Subcutaneous abdominal adipose tissue (tissue), 5 donors: Measurements from ENCODE around the gene INHBE.
"Not testable (repeated sequence)": the region's sequence is repeated elsewhere in the genome, so short reads cannot be mapped to it uniquely, and the experiment has no call there.

Experiments
- H3K27ac ChIP-seq: one replicate; pipeline ENCODE4 v1.7.0; 2013; ENCODE audit warnings: low read depth, mild to moderate bottlenecking, inconsistent platforms, low read length, moderate library complexity
- H3K27me3 ChIP-seq, 5 donors: one replicate each; pipeline ENCODE4 v1.7.0; 2013; ENCODE audit warnings: low read length in 5 of 5, inconsistent platforms in 1 of 5; ENCODE audit not compliant: control insufficient read depth in 5 of 5, insufficient read depth in 4 of 5
- H3K36me3 ChIP-seq, 5 donors: one replicate each; pipeline ENCODE4 v1.7.0; 2013; ENCODE audit warnings: low read length in 5 of 5; ENCODE audit not compliant: control insufficient read depth in 5 of 5, insufficient read depth in 5 of 5
- H3K4me1 ChIP-seq, 5 donors: one replicate each; pipeline ENCODE4 v1.7.0; 2013; ENCODE audit warnings: low read length in 5 of 5, mild to moderate bottlenecking in 3 of 5, moderate library complexity in 1 of 5; ENCODE audit not compliant: control insufficient read depth in 5 of 5, insufficient read depth in 5 of 5
- H3K4me3 ChIP-seq, 5 donors: one replicate each; pipeline ENCODE4 v1.7.0; 2013; ENCODE audit warnings: low read length in 5 of 5, low read depth in 1 of 5
- H3K9ac ChIP-seq, 5 donors: one replicate each; pipeline ENCODE4 v1.7.0; 2013; ENCODE audit warnings: low read length in 5 of 5, mild to moderate bottlenecking in 4 of 5, moderate library complexity in 3 of 5
- H3K9me3 ChIP-seq, 5 donors: one replicate each; pipeline ENCODE4 v1.7.0; 2013; ENCODE audit warnings: low read length in 5 of 5; ENCODE audit not compliant: control insufficient read depth in 5 of 5
- donor health status: healthy.
- donor health status: healthy.
- donor health status: healthy.
- donor health status: healthy.
- donor health status: healthy.

INHBE gene, protein sequence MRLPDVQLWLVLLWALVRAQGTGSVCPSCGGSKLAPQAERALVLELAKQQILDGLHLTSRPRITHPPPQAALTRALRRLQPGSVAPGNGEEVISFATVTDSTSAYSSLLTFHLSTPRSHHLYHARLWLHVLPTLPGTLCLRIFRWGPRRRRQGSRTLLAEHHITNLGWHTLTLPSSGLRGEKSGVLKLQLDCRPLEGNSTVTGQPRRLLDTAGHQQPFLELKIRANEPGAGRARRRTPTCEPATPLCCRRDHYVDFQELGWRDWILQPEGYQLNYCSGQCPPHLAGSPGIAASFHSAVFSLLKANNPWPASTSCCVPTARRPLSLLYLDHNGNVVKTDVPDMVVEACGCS

DNA sequence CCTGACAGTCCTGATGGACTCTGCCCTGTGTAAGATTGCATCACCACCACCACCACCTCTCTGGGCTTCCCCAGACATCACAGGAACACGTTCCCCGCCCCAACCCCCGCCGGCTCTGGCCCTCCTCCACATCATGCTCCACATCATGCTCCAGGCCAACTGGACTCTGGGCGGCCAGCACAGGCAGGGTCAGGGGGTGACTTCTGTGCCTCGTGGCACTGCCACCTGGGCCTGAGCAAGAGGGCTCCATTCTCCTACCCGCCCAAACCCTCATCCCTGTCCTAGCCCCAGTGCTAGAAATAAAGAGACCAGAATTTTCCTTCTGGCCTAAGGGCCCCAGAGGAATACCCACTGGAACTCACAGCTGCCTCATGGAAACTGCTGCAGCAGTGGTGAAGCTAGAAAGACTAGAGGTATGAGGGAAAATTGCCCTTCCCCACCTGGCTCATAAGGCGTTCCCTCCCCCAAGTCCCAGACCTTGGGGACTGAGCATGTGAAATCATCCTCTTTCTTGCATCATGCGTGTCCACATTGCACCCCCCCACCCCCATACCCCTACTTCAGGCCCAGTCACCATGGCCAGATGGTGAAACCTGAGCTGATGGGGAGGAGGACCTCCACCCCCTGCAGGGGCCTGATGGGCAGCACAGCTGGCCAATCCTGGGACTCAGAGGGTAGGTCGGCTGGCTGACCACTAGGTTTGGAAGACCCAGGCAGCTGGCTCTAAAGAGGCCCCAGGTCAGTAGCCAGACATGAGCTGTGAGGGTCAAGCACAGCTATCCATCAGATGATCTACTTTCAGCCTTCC lies at the start of gene INHBE:
INHBE (plus strand) TSS at position 742 of the 808 bp plus-strand sequence. CDS start 230 bp downstream, outside the sequence.
- Histone ChIP-seq H3K27ac (no peak within 1 kb of the TSS), H3K4me3 (no peak within 1 kb of the TSS), H3K4me1 (peaks cover 5 to 17% (median 11%) of the 10 kb centered on the region in 5 donors), H3K9me3 (no peaks in the 10 kb centered on the region), H3K36me3 (no peaks in the 10 kb centered on the region), H3K27me3 (peaks cover 0 to 18% (median 6%) of the 10 kb centered on the region in 5 donors), H3K9ac (no peak within 1 kb of the TSS)

DNA sequence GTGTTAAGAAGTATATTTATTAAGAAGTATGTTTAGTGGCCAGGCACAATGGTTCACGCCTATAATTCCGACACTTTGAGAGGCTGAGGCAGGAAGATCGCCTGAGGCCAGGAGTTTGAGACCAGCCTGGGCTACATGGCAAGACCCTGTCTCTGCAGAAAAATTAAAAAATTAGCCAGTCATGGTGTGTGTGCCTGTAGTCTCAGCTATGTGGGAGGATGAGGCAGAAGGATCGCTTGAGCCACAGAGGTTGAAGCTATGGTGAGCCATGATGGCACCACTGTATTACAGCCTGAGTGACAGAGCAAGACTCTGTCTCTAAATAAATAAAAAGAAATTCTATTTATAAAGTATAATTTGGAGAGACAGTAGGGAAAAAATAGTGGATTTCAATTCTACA lies 44.6 kb upstream of the INHBE start:
- Histone ChIP-seq H3K9ac (no peak overlapping the region), H3K4me1 (no peaks in the 10 kb centered on the region), H3K36me3 (no peaks in the 10 kb centered on the region), H3K9me3 (no peaks in the 10 kb centered on the region), H3K27me3 (no peaks in the 10 kb centered on the region), H3K27ac (no peak overlapping the region), H3K4me3 (no peak overlapping the region)

DNA sequence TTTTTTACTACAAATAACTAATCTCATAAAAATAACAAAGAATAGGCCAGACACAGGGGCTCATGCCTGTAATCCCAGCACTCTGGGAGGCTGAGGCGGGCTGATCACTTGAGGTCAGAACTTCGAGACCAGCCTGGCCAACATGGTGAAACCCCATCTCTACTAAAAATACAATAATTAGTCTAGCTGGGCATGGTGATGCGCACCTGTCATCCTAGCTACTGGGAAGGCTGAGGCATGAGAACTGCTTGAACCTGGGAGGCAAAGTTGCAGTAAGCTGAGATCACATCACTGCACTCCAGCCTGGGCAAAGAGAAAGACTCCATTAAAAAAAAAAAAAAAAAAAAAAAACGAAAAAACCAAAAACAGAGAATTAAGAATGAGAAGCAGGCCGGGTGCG lies 40.9 kb upstream of the INHBE start:
- not testable (repeated sequence) for H3K4me1 ChIP-seq

DNA sequence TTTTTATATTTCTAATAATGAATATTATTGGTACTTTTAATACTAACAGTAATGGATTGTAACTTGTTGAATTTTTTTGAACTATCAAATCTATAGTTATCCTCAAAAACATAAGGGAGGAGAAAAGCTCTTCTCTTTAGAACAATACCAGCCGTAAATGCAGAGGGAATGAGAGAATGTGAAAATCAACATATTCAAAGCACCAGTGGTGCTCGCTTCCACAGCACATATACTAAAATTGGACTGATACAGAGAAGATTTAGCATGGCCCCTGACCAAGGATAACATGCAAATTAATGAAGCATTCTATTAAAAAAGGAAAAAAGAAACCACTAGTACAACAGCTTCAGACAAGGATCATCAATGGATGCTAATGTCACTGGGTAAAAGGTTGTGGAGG lies 40.0 kb upstream of the INHBE start:
- Histone ChIP-seq H3K4me1 (peaks cover 0 to 7% (median 5%) of the 10 kb centered on the region in 5 donors), H3K9ac (no peak overlapping the region), H3K36me3 (no peaks in the 10 kb centered on the region), H3K9me3 (no peaks in the 10 kb centered on the region), H3K27me3 (no peaks in the 10 kb centered on the region), H3K4me3 (no peak overlapping the region), H3K27ac (no peak overlapping the region)

More for the DNA sequence above, 40.9 kb upstream of the INHBE start:
- H3K9ac ChIP-seq, H3K36me3 ChIP-seq, H3K9me3 ChIP-seq, H3K4me3 ChIP-seq, H3K27ac ChIP-seq, H3K27me3 ChIP-seq: not testable (repeated sequence)

DNA sequence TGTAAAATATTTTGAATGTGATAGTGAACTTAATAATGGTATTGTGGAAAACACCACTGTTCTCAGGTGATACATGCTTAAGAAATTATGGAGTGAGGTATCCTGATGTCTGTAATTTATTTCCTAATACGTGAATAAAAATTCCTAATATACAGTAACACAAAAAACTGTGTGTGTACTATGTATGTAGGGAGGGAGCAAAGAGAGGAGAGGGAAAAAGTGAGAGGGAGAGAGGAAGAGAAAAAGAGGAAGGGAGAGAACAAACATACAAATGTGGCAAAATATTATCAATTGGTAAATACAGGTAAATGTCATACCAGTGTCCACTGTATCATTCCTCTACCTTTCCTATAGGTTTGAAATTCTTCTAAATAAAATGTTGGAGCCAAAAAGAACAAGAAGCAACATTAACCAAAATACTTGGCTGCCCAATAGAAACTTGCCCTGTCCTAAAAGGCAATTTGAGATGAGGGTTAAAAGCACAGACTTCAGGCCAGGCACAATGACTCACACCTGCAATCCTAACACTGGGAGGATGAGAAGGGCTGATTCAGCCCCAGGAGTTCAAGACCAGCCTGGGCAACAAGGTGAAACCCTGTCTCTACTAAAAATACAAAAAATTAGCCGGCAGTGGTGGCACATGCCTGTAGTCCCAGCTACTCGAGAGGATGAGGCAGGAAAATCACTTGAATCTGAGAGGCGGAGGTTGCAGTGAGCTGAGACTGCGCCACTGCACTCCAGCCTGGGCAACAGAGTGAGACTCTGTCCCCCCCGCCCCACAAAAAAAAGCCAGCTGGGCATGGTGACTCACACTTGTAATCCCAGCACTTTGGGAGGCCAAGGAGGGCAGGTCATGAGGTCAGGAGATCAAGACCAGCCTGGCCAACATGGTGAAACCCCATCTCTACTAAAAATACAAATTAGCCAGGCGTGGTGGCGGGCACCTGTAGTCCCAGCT lies 38.8 kb upstream of the INHBE start:
- H3K9me3 ChIP-seq = no peaks in the 10 kb centered on the region
- peak overlapping the region in 1 of 5 donors; percentile 16 for H3K9ac ChIP-seq
- H3K36me3 ChIP-seq = no peaks in the 10 kb centered on the region
- peaks cover 0 to 7% (median 5%) of the 10 kb centered on the region in 5 donors for H3K4me1 ChIP-seq
- H3K27ac ChIP-seq = no peak overlapping the region
- no peaks in the 10 kb centered on the region for H3K27me3 ChIP-seq
- no peak overlapping the region for H3K4me3 ChIP-seq

DNA sequence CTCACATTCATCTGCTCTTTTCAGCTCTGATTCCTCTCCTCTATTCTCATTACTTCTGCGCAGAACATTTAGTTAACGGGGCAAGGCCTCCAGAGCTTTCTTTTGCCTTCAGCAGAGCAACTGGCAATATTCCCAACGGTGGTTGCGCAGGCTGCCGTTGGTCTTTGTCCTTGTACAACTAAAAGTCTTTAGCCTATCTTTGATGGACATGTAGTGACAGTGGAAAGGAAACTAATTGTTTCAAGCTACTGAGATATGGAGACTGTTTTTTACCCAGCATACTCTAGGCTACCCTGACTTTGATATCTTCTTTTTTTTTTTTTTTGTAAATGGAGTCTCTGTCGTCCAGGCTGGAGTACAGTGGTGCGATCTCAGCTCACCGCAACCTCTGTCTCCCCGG lies 36.9 kb upstream of the INHBE start:
- H3K27ac ChIP-seq = no peak overlapping the region
- peaks cover 0 to 7% (median 5%) of the 10 kb centered on the region in 5 donors for H3K4me1 ChIP-seq
- H3K4me3 ChIP-seq = no peak overlapping the region
- no peak overlapping the region for H3K9ac ChIP-seq
- H3K9me3 ChIP-seq = no peaks in the 10 kb centered on the region
- H3K27me3 ChIP-seq = no peaks in the 10 kb centered on the region
- H3K36me3 ChIP-seq = peaks cover 0 to 6% (median 3%) of the 10 kb centered on the region in 5 donors

DNA sequence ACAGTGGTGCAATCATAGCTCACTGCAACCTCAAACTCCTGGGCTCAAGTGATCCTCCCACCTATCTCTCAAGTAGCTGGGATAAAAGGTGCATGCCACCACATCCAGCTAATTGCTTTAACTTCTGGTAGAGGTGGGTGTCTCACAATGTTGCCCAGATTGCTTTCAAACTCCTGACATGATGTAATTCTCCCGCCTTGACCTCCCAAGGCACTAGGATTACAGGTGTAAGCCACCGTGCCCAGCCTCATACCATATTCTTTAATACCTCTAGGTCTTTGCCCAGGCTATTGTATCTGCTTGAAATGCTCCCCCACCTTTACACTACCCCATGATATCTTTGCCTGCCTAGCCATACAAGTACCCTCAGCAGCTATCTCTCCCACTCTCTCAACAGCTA lies 35.6 kb upstream of the INHBE start:
- Histone ChIP-seq H3K9me3 (no peaks in the 10 kb centered on the region), H3K27me3 (no peaks in the 10 kb centered on the region), H3K9ac (no peak overlapping the region), H3K4me1 (peaks cover 0 to 7% (median 5%) of the 10 kb centered on the region in 5 donors), H3K4me3 (no peak overlapping the region), H3K36me3 (peaks cover 0 to 6% (median 3%) of the 10 kb centered on the region in 5 donors), H3K27ac (no peak overlapping the region)

DNA sequence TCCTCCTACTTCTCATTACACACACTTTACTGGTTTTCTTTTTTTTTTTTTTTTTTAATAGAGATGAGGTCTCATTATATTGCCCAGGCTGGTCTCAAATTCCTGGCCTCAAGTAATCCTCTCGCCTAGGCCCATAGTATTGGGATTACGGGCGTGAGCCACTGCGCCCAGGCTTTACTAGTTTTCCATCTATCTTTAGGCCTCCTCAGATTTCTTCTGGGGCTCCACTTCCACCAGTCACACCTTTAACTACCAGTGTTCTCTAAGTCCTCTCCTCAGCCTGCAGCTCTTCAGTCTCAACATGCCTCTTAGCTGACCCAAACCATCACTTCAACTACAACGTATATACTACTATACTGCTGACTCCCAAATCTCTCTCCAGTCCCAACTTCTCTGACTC lies 34.6 kb upstream of the INHBE start:
- Histone ChIP-seq H3K4me3 (no peak overlapping the region), H3K36me3 (peaks cover 0 to 8% (median 3%) of the 10 kb centered on the region in 5 donors), H3K4me1 (peaks cover 0 to 7% (median 5%) of the 10 kb centered on the region in 5 donors), H3K9ac (no peak overlapping the region), H3K27ac (no peak overlapping the region), H3K9me3 (no peaks in the 10 kb centered on the region), H3K27me3 (no peaks in the 10 kb centered on the region)

DNA sequence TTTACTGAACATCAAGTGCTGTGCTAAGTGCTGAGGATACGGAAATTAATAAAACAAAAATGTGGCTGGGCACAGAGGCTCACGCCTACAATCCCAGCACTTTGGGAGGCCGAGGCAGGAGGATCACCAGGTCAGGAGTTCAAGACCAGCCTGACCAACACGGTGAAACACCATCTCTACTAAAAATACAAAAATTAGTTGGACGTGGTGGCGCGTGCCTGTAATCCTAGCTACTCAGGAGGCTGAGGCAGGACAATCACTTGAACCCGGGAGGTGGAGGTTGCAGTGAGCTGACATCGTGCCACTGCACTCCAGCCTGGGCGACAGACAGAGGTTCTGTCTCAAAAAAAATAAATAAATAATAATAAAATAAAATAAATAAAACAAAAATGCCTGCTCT lies 28.2 kb upstream of the INHBE start:
- not testable (repeated sequence) for H3K27ac ChIP-seq, H3K27me3 ChIP-seq, H3K36me3 ChIP-seq, H3K4me3 ChIP-seq, H3K9me3 ChIP-seq, H3K9ac ChIP-seq
- peaks cover 2 to 16% (median 13%) of the 10 kb centered on the region in 5 donors for H3K4me1 ChIP-seq
